ENCODE measurements around the gene OR2V1. TPM values are rescaled to one million over a fixed set of nuclear protein-coding genes. Genes with fewer than 3 reads are reported as not detected.
"Not testable (repeated sequence)": the region's sequence is repeated elsewhere in the genome, so short reads cannot be mapped to it uniquely, and the experiment has no call there.

Gene OR2V1
- total RNA-seq, 1 experiment from 2014 or later, result not detected

- no peaks in the 10 kb centered on the region for H3K9me3 ChIP-seq (ENCODE audit: low read length)
- no peak overlapping the region for H2AFZ ChIP-seq (ENCODE audit: low read length)
- H3K27me3 ChIP-seq (ENCODE audit: low read length), result no peaks in the 10 kb centered on the region
- no peak overlapping the region for H3K4me3 ChIP-seq (ENCODE audit: low read length)
- no peak overlapping the region for H3K9ac ChIP-seq (ENCODE audit: low read length)
- H3K27ac ChIP-seq (ENCODE audit: low read length), result no peak overlapping the region
- H3K79me2 ChIP-seq (ENCODE audit: low read length), result no peaks in the 10 kb centered on the region
- H4K20me1 ChIP-seq (ENCODE audit: insufficient read depth, low read depth, low read length), result no peaks in the 10 kb centered on the region
- no peaks in the 10 kb centered on the region for H3K36me3 ChIP-seq (ENCODE audit: insufficient read depth, low read length)
- DNase-seq, result no peak
- no peak overlapping the region for H3K4me2 ChIP-seq (ENCODE audit: low read depth, low read length, poor library complexity, severe bottlenecking)
- no peaks in the 10 kb centered on the region for H3K9me2 ChIP-seq (replicated peaks; ENCODE audit: insufficient read depth, low read length)
- no peaks in the 10 kb centered on the region for H3K4me1 ChIP-seq (ENCODE audit: low read length)
Measured at GRCh38 chr5:181152406-181152805, 21.4 kb upstream of the OR2V1 start.

DNA sequence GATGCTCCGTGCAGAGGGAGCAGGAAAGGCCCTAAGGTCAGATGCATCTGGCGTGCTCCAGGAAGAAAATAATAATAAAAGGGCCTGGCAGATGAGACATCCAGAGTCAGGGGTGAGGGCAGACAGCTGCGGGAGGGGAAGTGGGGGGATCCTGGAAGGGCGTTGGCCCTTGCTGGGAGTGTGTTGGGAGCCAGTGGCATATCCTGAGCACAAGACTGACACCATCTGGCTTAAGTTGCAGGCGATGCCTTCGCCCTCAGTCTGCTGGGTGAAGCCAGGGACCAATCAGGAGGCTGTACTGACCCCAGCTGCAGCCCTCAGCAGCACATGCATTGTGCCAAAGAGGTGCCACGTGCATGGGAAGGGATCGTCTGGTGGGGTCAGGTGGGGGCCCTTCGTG lies 20.2 kb upstream of the OR2V1 start:
- Histone ChIP-seq H3K36me3 (ENCODE audit: insufficient read depth, low read length) (no peaks in the 10 kb centered on the region), H2AFZ (ENCODE audit: low read length) (no peak overlapping the region), H3K9me3 (ENCODE audit: low read length) (no peaks in the 10 kb centered on the region), H3K79me2 (ENCODE audit: low read length) (no peaks in the 10 kb centered on the region), H3K27ac (ENCODE audit: low read length) (no peak overlapping the region), H3K9me2 (replicated peaks; ENCODE audit: insufficient read depth, low read length) (no peaks in the 10 kb centered on the region), H3K27me3 (ENCODE audit: low read length) (no peaks in the 10 kb centered on the region), H3K9ac (ENCODE audit: low read length) (no peak overlapping the region), H3K4me1 (ENCODE audit: low read length) (no peaks in the 10 kb centered on the region), H4K20me1 (ENCODE audit: insufficient read depth, low read depth, low read length) (no peaks in the 10 kb centered on the region), H3K4me2 (ENCODE audit: low read depth, low read length, poor library complexity, severe bottlenecking) (no peak overlapping the region), H3K4me3 (ENCODE audit: low read length) (no peak overlapping the region)
- no peak for DNase-seq

DNA sequence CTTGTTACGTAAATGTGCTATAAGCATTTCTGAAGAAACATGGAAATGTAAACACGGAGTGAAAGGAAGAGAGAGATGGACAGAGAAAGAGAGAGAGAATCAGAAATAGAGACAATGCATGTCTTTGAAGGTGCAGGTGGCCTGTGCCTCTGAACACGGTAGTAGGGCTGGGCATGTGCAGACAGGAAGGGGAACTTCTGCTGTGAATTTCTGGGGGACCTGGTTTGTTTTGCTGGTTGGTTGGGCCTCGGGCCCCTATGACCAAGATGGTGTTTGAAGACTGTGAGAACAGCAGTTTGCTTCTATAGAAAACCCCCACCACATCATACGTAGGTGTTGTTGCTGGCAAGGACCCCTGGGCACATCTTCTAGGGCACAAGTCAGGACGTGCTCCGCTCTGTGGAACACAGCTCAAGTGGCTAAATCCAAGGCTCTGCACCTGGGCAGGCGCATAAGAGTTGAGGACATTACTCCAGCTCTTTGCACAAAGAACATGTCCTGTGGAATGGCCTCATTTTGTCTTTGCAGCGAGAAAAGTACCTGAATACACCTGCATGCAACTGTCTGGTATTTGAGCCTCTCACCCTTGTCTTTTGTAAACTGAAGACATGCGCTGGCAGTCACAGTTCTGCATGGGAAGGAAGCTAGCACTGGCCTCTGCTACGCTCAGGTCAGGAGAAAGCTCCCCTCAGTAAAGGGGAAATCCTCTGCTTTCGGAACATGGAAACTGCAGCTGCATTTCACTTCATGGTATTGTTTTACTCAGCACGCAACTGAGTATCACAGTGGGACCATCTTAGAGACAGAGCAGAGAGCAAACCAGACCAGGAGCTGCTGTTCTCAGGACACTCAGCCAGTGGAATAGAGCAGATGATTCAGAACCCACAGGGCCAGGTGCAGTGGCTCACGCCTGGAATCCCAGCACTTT lies 19.1 kb upstream of the OR2V1 start:
- Histone ChIP-seq H3K4me3 (ENCODE audit: low read length) (no peak overlapping the region), H2AFZ (ENCODE audit: low read length) (no peak overlapping the region), H3K4me2 (ENCODE audit: low read depth, low read length, poor library complexity, severe bottlenecking) (no peak overlapping the region), H4K20me1 (ENCODE audit: insufficient read depth, low read depth, low read length) (no peaks in the 10 kb centered on the region), H3K36me3 (ENCODE audit: insufficient read depth, low read length) (no peaks in the 10 kb centered on the region), H3K27ac (ENCODE audit: low read length) (no peak overlapping the region), H3K4me1 (ENCODE audit: low read length) (no peaks in the 10 kb centered on the region), H3K79me2 (ENCODE audit: low read length) (no peaks in the 10 kb centered on the region), H3K9me3 (ENCODE audit: low read length) (no peaks in the 10 kb centered on the region), H3K9ac (ENCODE audit: low read length) (no peak overlapping the region), H3K9me2 (replicated peaks; ENCODE audit: insufficient read depth, low read length) (no peaks in the 10 kb centered on the region), H3K27me3 (ENCODE audit: low read length) (no peaks in the 10 kb centered on the region)
- DNase-seq, result no peak

GRCh38 chr5:181149355-181149754 lies 18.4 kb upstream of the OR2V1 start:
- H3K4me1 ChIP-seq (ENCODE audit: low read length), result no peaks in the 10 kb centered on the region
- no peak overlapping the region for H3K27ac ChIP-seq (ENCODE audit: low read length)
- H3K27me3 ChIP-seq (ENCODE audit: low read length), result no peaks in the 10 kb centered on the region
- H4K20me1 ChIP-seq (ENCODE audit: insufficient read depth, low read depth, low read length), result no peaks in the 10 kb centered on the region
- H3K4me3 ChIP-seq (ENCODE audit: low read length), result no peak overlapping the region
- no peaks in the 10 kb centered on the region for H3K9me3 ChIP-seq (ENCODE audit: low read length)
- no peak overlapping the region for H2AFZ ChIP-seq (ENCODE audit: low read length)
- no peak for DNase-seq
- no peaks in the 10 kb centered on the region for H3K9me2 ChIP-seq (replicated peaks; ENCODE audit: insufficient read depth, low read length)
- no peak overlapping the region for H3K9ac ChIP-seq (ENCODE audit: low read length)
- no peak overlapping the region for H3K4me2 ChIP-seq (ENCODE audit: low read depth, low read length, poor library complexity, severe bottlenecking)
- no peaks in the 10 kb centered on the region for H3K36me3 ChIP-seq (ENCODE audit: insufficient read depth, low read length)
- no peaks in the 10 kb centered on the region for H3K79me2 ChIP-seq (ENCODE audit: low read length)

- not testable (repeated sequence) for H3K9me2 ChIP-seq (replicated peaks; ENCODE audit: insufficient read depth, low read length); H3K9me3 ChIP-seq (ENCODE audit: low read length); H3K36me3 ChIP-seq (ENCODE audit: insufficient read depth, low read length); H3K27ac ChIP-seq (ENCODE audit: low read length); DNase-seq; H3K9ac ChIP-seq (ENCODE audit: low read length); H3K4me2 ChIP-seq (ENCODE audit: low read depth, low read length, poor library complexity, severe bottlenecking); H4K20me1 ChIP-seq (ENCODE audit: insufficient read depth, low read depth, low read length); H3K79me2 ChIP-seq (ENCODE audit: low read length); H3K4me1 ChIP-seq (ENCODE audit: low read length); H3K27me3 ChIP-seq (ENCODE audit: low read length); H2AFZ ChIP-seq (ENCODE audit: low read length); H3K4me3 ChIP-seq (ENCODE audit: low read length)
Measured at GRCh38 chr5:181146927-181147636, 16.1 kb upstream of the OR2V1 start, which contains the start of gene OR2V2. OR2V2 (plus strand) TSS chr5:181147586; CDS start chr5:181154943, 7,357 bp downstream.

GRCh38 chr5:181145133-181145532 lies 14.2 kb upstream of the OR2V1 start:
- H3K4me1 ChIP-seq (ENCODE audit: low read length), result no peaks in the 10 kb centered on the region
- no peak overlapping the region for H3K4me2 ChIP-seq (ENCODE audit: low read depth, low read length, poor library complexity, severe bottlenecking)
- H3K79me2 ChIP-seq (ENCODE audit: low read length), result no peaks in the 10 kb centered on the region
- no peaks in the 10 kb centered on the region for H4K20me1 ChIP-seq (ENCODE audit: insufficient read depth, low read depth, low read length)
- H2AFZ ChIP-seq (ENCODE audit: low read length), result no peak overlapping the region
- H3K4me3 ChIP-seq (ENCODE audit: low read length), result no peak overlapping the region
- H3K27ac ChIP-seq (ENCODE audit: low read length), result no peak overlapping the region
- DNase-seq, result no peak
- H3K9me2 ChIP-seq (replicated peaks; ENCODE audit: insufficient read depth, low read length), result no peaks in the 10 kb centered on the region
- no peaks in the 10 kb centered on the region for H3K36me3 ChIP-seq (ENCODE audit: insufficient read depth, low read length)
- H3K27me3 ChIP-seq (ENCODE audit: low read length), result 0 out of 2 replicates have a peak, but pooled peaks cover 3% of the 10 kb centered on the region
- H3K9me3 ChIP-seq (ENCODE audit: low read length), result no peaks in the 10 kb centered on the region
- H3K9ac ChIP-seq (ENCODE audit: low read length), result no peak overlapping the region

- Histone ChIP-seq H3K9me3 (ENCODE audit: low read length) (no peaks in the 10 kb centered on the region), H3K79me2 (ENCODE audit: low read length) (no peaks in the 10 kb centered on the region), H2AFZ (ENCODE audit: low read length) (no peak overlapping the region), H3K27ac (ENCODE audit: low read length) (no peak overlapping the region), H3K4me3 (ENCODE audit: low read length) (no peak overlapping the region), H3K27me3 (ENCODE audit: low read length) (0 out of 2 replicates have a peak, but pooled peaks cover 3% of the 10 kb centered on the region), H3K36me3 (ENCODE audit: insufficient read depth, low read length) (no peaks in the 10 kb centered on the region), H3K9me2 (replicated peaks; ENCODE audit: insufficient read depth, low read length) (no peaks in the 10 kb centered on the region), H3K4me1 (ENCODE audit: low read length) (no peaks in the 10 kb centered on the region), H3K9ac (ENCODE audit: low read length) (no peak overlapping the region), H3K4me2 (ENCODE audit: low read depth, low read length, poor library complexity, severe bottlenecking) (no peak overlapping the region), H4K20me1 (ENCODE audit: insufficient read depth, low read depth, low read length) (no peaks in the 10 kb centered on the region)
- DNase-seq, result no peak
Measured at GRCh38 chr5:181142054-181142453, 11.1 kb upstream of the OR2V1 start.

- no peaks in the 10 kb centered on the region for H3K79me2 ChIP-seq (ENCODE audit: low read length)
Measured at GRCh38 chr5:181140766-181141165, 9.8 kb upstream of the OR2V1 start.

More at GRCh38 chr5:181140766-181141165, 9.8 kb upstream of the OR2V1 start:
- Histone ChIP-seq H3K9me3 (ENCODE audit: low read length) (no peaks in the 10 kb centered on the region), H2AFZ (ENCODE audit: low read length) (no peak overlapping the region), H3K36me3 (ENCODE audit: insufficient read depth, low read length) (no peaks in the 10 kb centered on the region), H3K4me3 (ENCODE audit: low read length) (no peak overlapping the region), H3K4me2 (ENCODE audit: low read depth, low read length, poor library complexity, severe bottlenecking) (no peak overlapping the region), H3K9me2 (replicated peaks; ENCODE audit: insufficient read depth, low read length) (no peaks in the 10 kb centered on the region), H3K27me3 (ENCODE audit: low read length) (0 out of 2 replicates have a peak, but pooled peaks cover 3% of the 10 kb centered on the region), H3K9ac (ENCODE audit: low read length) (no peak overlapping the region), H4K20me1 (ENCODE audit: insufficient read depth, low read depth, low read length) (no peaks in the 10 kb centered on the region), H3K27ac (ENCODE audit: low read length) (no peak overlapping the region), H3K4me1 (ENCODE audit: low read length) (no peaks in the 10 kb centered on the region)
- no peak for DNase-seq

All from Karpas-422 (cell line).